ENCODE data around the gene MTUS2.

Gene MTUS2

GRCh38 chr13:29279356-29280254 lies 459.5 kb downstream of the MTUS2 start:
- no peaks in the 10 kb centered on the region for H3K27me3 ChIP-seq
- DNase-seq, result no peak
- no peak overlapping the region for H3K27ac ChIP-seq
- H3K36me3 ChIP-seq, result no peaks in the 10 kb centered on the region
- no peaks in the 10 kb centered on the region for H3K4me1 ChIP-seq
- no peak for TF ChIP-seq CTCF (IDR thresholded peaks at IDR 0.05)
- no peaks in the 10 kb centered on the region for H3K9me3 ChIP-seq
- no peak overlapping the region for H3K4me3 ChIP-seq
- intact Hi-C loops (cut with DNase I; ENCODE audit: low total_unique reads), result no loop called here

GRCh38 chr13:29281932-29282495 lies 461.9 kb downstream of the MTUS2 start:
- intact Hi-C loops (cut with DNase I; ENCODE audit: low total_unique reads), result no loop called here
- Histone ChIP-seq H3K4me1 (no peaks in the 10 kb centered on the region), H3K27ac (no peak overlapping the region), H3K9me3 (no peaks in the 10 kb centered on the region), H3K36me3 (no peaks in the 10 kb centered on the region), H3K4me3 (no peak overlapping the region), H3K27me3 (no peaks in the 10 kb centered on the region)
- no peak for DNase-seq
- no peak for TF ChIP-seq CTCF (IDR thresholded peaks at IDR 0.05)

GRCh38 chr13:29284726-29285125 lies 464.6 kb downstream of the MTUS2 start:
- no peak for TF ChIP-seq CTCF (IDR thresholded peaks at IDR 0.05)
- H3K36me3 ChIP-seq, result no peaks in the 10 kb centered on the region
- H3K9me3 ChIP-seq, result no peaks in the 10 kb centered on the region
- DNase-seq, result no peak
- no peaks in the 10 kb centered on the region for H3K27me3 ChIP-seq
- intact Hi-C loops (cut with DNase I; ENCODE audit: low total_unique reads), result no loop called here
- no peaks in the 10 kb centered on the region for H3K4me1 ChIP-seq
- H3K27ac ChIP-seq, result no peak overlapping the region
- H3K4me3 ChIP-seq, result no peak overlapping the region

- Histone ChIP-seq H3K27me3 (no peaks in the 10 kb centered on the region), H3K27ac (no peak overlapping the region), H3K4me1 (no peaks in the 10 kb centered on the region), H3K36me3 (no peaks in the 10 kb centered on the region), H3K4me3 (no peak overlapping the region), H3K9me3 (no peaks in the 10 kb centered on the region)
- TF ChIP-seq CTCF (IDR thresholded peaks at IDR 0.05), result no peak
- DNase-seq, result no peak
- intact Hi-C loops (cut with DNase I; ENCODE audit: low total_unique reads), result no loop called here
Measured at GRCh38 chr13:29287237-29287636, 467.1 kb downstream of the MTUS2 start.

- no peak for DNase-seq
- no peaks in the 10 kb centered on the region for H3K36me3 ChIP-seq
- no peak for TF ChIP-seq CTCF (IDR thresholded peaks at IDR 0.05)
- no peak overlapping the region for H3K27ac ChIP-seq
- no peak overlapping the region for H3K4me3 ChIP-seq
- intact Hi-C loops (cut with DNase I; ENCODE audit: low total_unique reads), result no loop called here
- H3K4me1 ChIP-seq, result no peaks in the 10 kb centered on the region
- no peaks in the 10 kb centered on the region for H3K27me3 ChIP-seq
- no peaks in the 10 kb centered on the region for H3K9me3 ChIP-seq
Measured at GRCh38 chr13:29292045-29292444, 471.9 kb downstream of the MTUS2 start.

All from tibial artery (tissue), 4 donors.